T-cell (primary cell): ENCODE data around the gene SLC9A9. TPM values are rescaled to one million over a fixed set of nuclear protein-coding genes. Genes with fewer than 3 reads are reported as not detected.

Experiments
- ATAC-seq, 4 experiments: fragments of 200-7000 bp in 3 of 4; fragments of 150-1000 bp in 1 of 4; cut with Tn5 transposase; replicated peaks in 1 of 4; 1 replicate in 3 of 4; 2 replicates in 1 of 4; pipeline ENCODE4 v1.10.0; 2021; ENCODE audit warnings: moderate library complexity in 3 of 4, mild to moderate bottlenecking in 2 of 4, moderate number of reproducible peaks in 1 of 4
- CTCF ChIA-PET, 2 donors: fragments of 300-600 bp; sonication (Branson Sonifier 250); formaldehyde crosslinking; loops; one replicate each; lab custom pipeline; 2022; ENCODE audit warnings: antibody characterized with exemption in 2 of 2; lab: Charles Lee
- POLR2A ChIA-PET, 2 donors: fragments of 300-600 bp; sonication (Branson Sonifier 250); formaldehyde crosslinking; loops; one replicate each; lab custom pipeline; 2022; ENCODE audit warnings: antibody characterized with exemption in 2 of 2; lab: Charles Lee
- DNase-seq, 35 experiments: peaks; one replicate each; pipeline versions ENCODE4 v3.0.0 to v3.0.0-alpha.2; 2013 to 2023
- H3K27ac ChIP-seq: one replicate; pipeline ENCODE4 v1.5.1; 2013; ENCODE audit warnings: low read length
- H3K27me3 ChIP-seq, 2 experiments: replicated peaks in 1 of 2; 1 replicate in 1 of 2; 2 replicates in 1 of 2; pipeline versions ENCODE4 v1.6.1 to v1.7.0; 2013; ENCODE audit warnings: low read length in 1 of 2, mixed read lengths in 1 of 2; ENCODE audit not compliant: control insufficient read depth in 2 of 2, insufficient read depth in 2 of 2; ENCODE audit errors: extremely low read depth in 1 of 2
- H3K36me3 ChIP-seq, 2 donors: 1 replicate in 1 of 2; 2 replicates in 1 of 2; pipeline versions ENCODE4 v1.6.1 to v1.7.0; 2013; ENCODE audit warnings: low read length in 1 of 2; ENCODE audit not compliant: control insufficient read depth in 2 of 2, insufficient read depth in 1 of 2; ENCODE audit errors: extremely low read depth in 1 of 2
- H3K4me1 ChIP-seq, 2 experiments: 1 replicate in 1 of 2; 2 replicates in 1 of 2; pipeline versions ENCODE4 v1.6.1 to v1.7.0; 2013; ENCODE audit warnings: low read length in 2 of 2, mixed read lengths in 1 of 2; ENCODE audit not compliant: insufficient read depth in 2 of 2, control insufficient read depth in 1 of 2; ENCODE audit errors: extremely low read depth in 1 of 2
- H3K4me3 ChIP-seq, 2 donors: 1 replicate in 1 of 2; 2 replicates in 1 of 2; pipeline versions ENCODE4 v1.5.1 to v1.7.0; 2013; ENCODE audit warnings: mild to moderate bottlenecking in 2 of 2, low read length in 1 of 2, moderate library complexity in 1 of 2; ENCODE audit not compliant: control insufficient read depth in 1 of 2; ENCODE audit errors: extremely low read depth in 1 of 2
- H3K9me3 ChIP-seq: 2 replicates; pipeline ENCODE4 v1.7.0; 2013
- H3K27ac Mint-ChIP-seq, 2 donors: one replicate each; pipeline ENCODE4 v1.8.0; 2020 to 2021; ENCODE audit warnings: mild to moderate bottlenecking in 2 of 2, mixed read lengths in 2 of 2
- H3K27me3 Mint-ChIP-seq, 2 donors: one replicate each; pipeline ENCODE4 v1.8.0; 2021 to 2022; ENCODE audit warnings: mixed read lengths in 2 of 2
- H3K36me3 Mint-ChIP-seq: one replicate; pipeline ENCODE4 v1.8.0; 2021; ENCODE audit warnings: mixed read lengths
- H3K4me1 Mint-ChIP-seq, 3 donors: one replicate each; pipeline ENCODE4 v1.8.0; 2020 to 2022; ENCODE audit warnings: mixed read lengths in 3 of 3, mild to moderate bottlenecking in 1 of 3
- H3K4me3 Mint-ChIP-seq, 3 donors: one replicate each; pipeline ENCODE4 v1.8.0; 2020 to 2022; ENCODE audit warnings: mild to moderate bottlenecking in 3 of 3, mixed read lengths in 3 of 3, moderate library complexity in 3 of 3
- H3K9me3 Mint-ChIP-seq, 3 donors: one replicate each; pipeline ENCODE4 v1.8.0; 2020 to 2022; ENCODE audit warnings: mixed read lengths in 3 of 3
- WGBS: methylation state at CpG from one replicate; pipeline ENCODE4 v1.1.5; 2013; ENCODE audit warnings: missing lambda C conversion rate; ENCODE audit not compliant: insufficient coverage; 5-methylcytosine and 5-hydroxymethylcytosine counted together
- total RNA-seq, 35 experiments: library from RNA in 6 of 35; stranded (reverse) in 6 of 35; fragments of 120-200 nt in 1 of 35; gene quantifications; one replicate each; pipeline versions ENCODE4 v1.2.1 to v1.2.4 and lab custom pipeline; 2013 to 2026

SLC9A9 gene
- total RNA-seq, 5 donors from 2014 or later (not counting 1 experiment from before 2014, with no cell fraction given) = 11.2 to 36.8 (median 17.8) TPM

- H3K4me3 Mint-ChIP-seq = no peak overlapping the region
- H3K36me3 Mint-ChIP-seq = peaks cover 51% of the 10 kb centered on the region
- no peaks in the 10 kb centered on the region for H3K27me3 ChIP-seq
- WGBS = no CpG with 5 or more reads among the region's 2 CpGs
- no peak overlapping the region for H3K27ac ChIP-seq
- ChIA-PET CTCF (no interaction called here), POLR2A (no interaction called here)
- H3K9me3 Mint-ChIP-seq = peaks cover 0 to 2% (median 0%) of the 10 kb centered on the region in 3 donors
- H3K36me3 ChIP-seq = peaks cover 0 to 6% of the 10 kb centered on the region in 2 donors
- ATAC-seq (no peak), DNase-seq (no peak)
- no peak overlapping the region for H3K27ac Mint-ChIP-seq
- no peaks in the 10 kb centered on the region for H3K4me1 ChIP-seq
- no peak overlapping the region for H3K4me3 ChIP-seq
- H3K9me3 ChIP-seq = no peaks in the 10 kb centered on the region
- H3K4me1 Mint-ChIP-seq = no peaks in the 10 kb centered on the region
- H3K27me3 Mint-ChIP-seq = no peaks in the 10 kb centered on the region
Observed at GRCh38 chr3:143617050-143617449, 231.2 kb downstream of the SLC9A9 start.

- H3K27me3 Mint-ChIP-seq = no peaks in the 10 kb centered on the region
- H3K4me1 Mint-ChIP-seq = no peaks in the 10 kb centered on the region
- Histone ChIP-seq H3K4me3 (no peak overlapping the region), H3K36me3 (no peaks in the 10 kb centered on the region), H3K4me1 (no peaks in the 10 kb centered on the region), H3K9me3 (no peaks in the 10 kb centered on the region), H3K27me3 (no peaks in the 10 kb centered on the region), H3K27ac (no peak overlapping the region)
- peaks cover 34% of the 10 kb centered on the region for H3K36me3 Mint-ChIP-seq
- H3K27ac Mint-ChIP-seq = no peak overlapping the region
- ATAC-seq (no peak), DNase-seq (no peak)
- ChIA-PET CTCF (interaction anchor here in 1 of 2 donors (0.5 kb wide), 1 partner anchor 34 kb away, joined by 3 read pairs; no protein-coding TSS in a partner anchor), POLR2A (interaction anchor here in 1 of 2 donors (0.6 kb wide), 1 partner anchor 610 kb away, joined by 8 read pairs; no protein-coding TSS in a partner anchor)
- no peak overlapping the region for H3K4me3 Mint-ChIP-seq
- no peaks in the 10 kb centered on the region for H3K9me3 Mint-ChIP-seq
Observed at GRCh38 chr3:143613226-143613625, 235.0 kb downstream of the SLC9A9 start.

GRCh38 chr3:143612541-143612940 lies 235.7 kb downstream of the SLC9A9 start:
- no peaks in the 10 kb centered on the region for H3K36me3 ChIP-seq
- Mint-ChIP-seq H3K27ac (no peak overlapping the region), H3K4me1 (no peaks in the 10 kb centered on the region), H3K36me3 (peaks cover 27% of the 10 kb centered on the region), H3K27me3 (no peaks in the 10 kb centered on the region), H3K4me3 (no peak overlapping the region), H3K9me3 (no peaks in the 10 kb centered on the region)
- POLR2A ChIA-PET = no interaction called here
- H3K27me3 ChIP-seq = no peaks in the 10 kb centered on the region
- H3K4me1 ChIP-seq = no peaks in the 10 kb centered on the region
- H3K9me3 ChIP-seq = no peaks in the 10 kb centered on the region
- no peak for DNase-seq
- no peak for ATAC-seq
- no CpG with 5 or more reads among the region's 2 CpGs for WGBS
- H3K4me3 ChIP-seq = no peak overlapping the region
- H3K27ac ChIP-seq = no peak overlapping the region
- CTCF ChIA-PET = no interaction called here

GRCh38 chr3:143608966-143609365 lies 239.3 kb downstream of the SLC9A9 start:
- no peaks in the 10 kb centered on the region for H3K27me3 Mint-ChIP-seq
- no peaks in the 10 kb centered on the region for H3K27me3 ChIP-seq
- ChIA-PET POLR2A (no interaction called here), CTCF (no interaction called here)
- H3K27ac Mint-ChIP-seq = no peak overlapping the region
- no peak overlapping the region for H3K4me3 Mint-ChIP-seq
- H3K27ac ChIP-seq = no peak overlapping the region
- H3K4me1 Mint-ChIP-seq = no peaks in the 10 kb centered on the region
- DNase-seq (no peak), ATAC-seq (no peak)
- H3K36me3 ChIP-seq = no peaks in the 10 kb centered on the region
- no peaks in the 10 kb centered on the region for H3K4me1 ChIP-seq
- no peaks in the 10 kb centered on the region for H3K9me3 Mint-ChIP-seq
- no CpG with 5 or more reads among the region's 5 CpGs for WGBS
- H3K9me3 ChIP-seq = no peaks in the 10 kb centered on the region
- peaks cover 17% of the 10 kb centered on the region for H3K36me3 Mint-ChIP-seq
- no peak overlapping the region for H3K4me3 ChIP-seq

- Histone ChIP-seq H3K9me3 (no peaks in the 10 kb centered on the region), H3K36me3 (peaks cover 0 to 5% of the 10 kb centered on the region in 2 donors), H3K27me3 (no peaks in the 10 kb centered on the region), H3K4me1 (no peaks in the 10 kb centered on the region), H3K27ac (no peak overlapping the region), H3K4me3 (no peak overlapping the region)
- POLR2A ChIA-PET = no interaction called here
- Mint-ChIP-seq H3K36me3 (peaks cover 35% of the 10 kb centered on the region), H3K4me1 (peaks cover 0 to 2% (median 0%) of the 10 kb centered on the region in 3 donors), H3K27me3 (no peaks in the 10 kb centered on the region), H3K27ac (no peak overlapping the region), H3K4me3 (no peak overlapping the region), H3K9me3 (no peaks in the 10 kb centered on the region)
- DNase-seq = no peak
- ATAC-seq = no peak
- CTCF ChIA-PET = no interaction called here
- no CpG with 5 or more reads among the region's 3 CpGs for WGBS
Observed at GRCh38 chr3:143605233-143605950, 242.9 kb downstream of the SLC9A9 start.

- ChIA-PET CTCF (no interaction called here), POLR2A (no interaction called here)
- Mint-ChIP-seq H3K27me3 (no peaks in the 10 kb centered on the region), H3K36me3 (peaks cover 38% of the 10 kb centered on the region), H3K27ac (no peak overlapping the region), H3K4me1 (peaks cover 0 to 2% (median 0%) of the 10 kb centered on the region in 3 donors), H3K9me3 (no peaks in the 10 kb centered on the region), H3K4me3 (no peak overlapping the region)
- WGBS = 100% methylated on average over 1 of the region's 5 CpGs
- Histone ChIP-seq H3K36me3 (peaks cover 0 to 5% of the 10 kb centered on the region in 2 donors), H3K4me1 (no peaks in the 10 kb centered on the region), H3K4me3 (no peak overlapping the region), H3K27me3 (no peaks in the 10 kb centered on the region), H3K27ac (no peak overlapping the region), H3K9me3 (no peaks in the 10 kb centered on the region)
- DNase-seq (no peak), ATAC-seq (no peak)
Observed at GRCh38 chr3:143604402-143605185, 243.7 kb downstream of the SLC9A9 start.
